ENCODE data around the gene SLX4IP. TPM values are rescaled to one million over a fixed set of nuclear protein-coding genes. Genes with fewer than 3 reads are reported as not detected.

The SLX4IP gene
- total and polyA plus RNA-seq, 2 donors (not counting 3 experiments of a cell fraction or from before 2014, with no cell fraction given), result 1.9 to 4.5 TPM

- intact Hi-C loops (cut with micrococcal nuclease) (no loop called here), dilution Hi-C loops (cut with MboI; ENCODE audit: extremely low pct_ligation_motif_present, low sequenced_read_pairs) (no loop called here)
- H3K4me1 ChIP-seq (ENCODE audit: control insufficient read depth, extremely low read depth, insufficient read depth, low read length), result no peaks in the 10 kb centered on the region
- FAIRE-seq, result no peak
- H2AFZ ChIP-seq (ENCODE audit: low read depth, low read length), result no peak overlapping the region
- no peaks in the 10 kb centered on the region for H3K79me2 ChIP-seq (ENCODE audit: control insufficient read depth, insufficient read depth, low read length)
- no TSS peak for BruUV-seq (replicated peaks)
- no peak for DNase-seq (ENCODE audit: low read depth, low spot score)
- H3K27me3 ChIP-seq (ENCODE audit: control insufficient read depth in 2 of 2, insufficient read depth in 2 of 2, low read length in 2 of 2), result no peaks in the 10 kb centered on the region
- no peak overlapping the region for H3K4me3 ChIP-seq (replicated peaks in 1 of 3; ENCODE audit: insufficient read depth in 1 of 3, low read depth in 1 of 3, low read length in 3 of 3)
- no peaks in the 10 kb centered on the region for H4K20me1 ChIP-seq (replicated peaks; ENCODE audit: control insufficient read depth, extremely low read depth, insufficient read depth, low read length)
- H3K9me1 ChIP-seq (replicated peaks; ENCODE audit: control insufficient read depth, extremely low read depth, insufficient read depth, low read length), result no peaks in the 10 kb centered on the region
- H3K36me3 ChIP-seq (ENCODE audit: control insufficient read depth in 2 of 2, extremely low read depth in 1 of 2, insufficient read depth in 2 of 2, low read length in 2 of 2), result peaks cover 2 to 8% of the 10 kb centered on the region in 2 experiments
- no peaks in the 10 kb centered on the region for H3K9me3 ChIP-seq (replicated peaks; ENCODE audit: control insufficient read depth, insufficient read depth, low read length)
- no peak overlapping the region for H3K9ac ChIP-seq (replicated peaks; ENCODE audit: extremely low read depth, insufficient read depth, low read length)
- H3K27ac ChIP-seq (ENCODE audit: insufficient read depth, low read depth, low read length), result no peak overlapping the region
- ChIA-PET CTCF (interaction anchor here (1.0 to 2.9 kb wide), 3 partner anchors 10 to 41 kb away, joined by 3 to 8 read pairs (median 3); no protein-coding TSS in a partner anchor), POLR2A (no interaction called here)
- no peak overlapping the region for H3K4me2 ChIP-seq (ENCODE audit: insufficient read depth, low read length)
- no peak for TF ChIP-seq FOS (IDR thresholded peaks at IDR 0.05; ENCODE audit: borderline replicate concordance, insufficient read depth, low read length)
- TF ChIP-seq POLR2AphosphoS5 (IDR thresholded peaks at IDR 0.05; ENCODE audit: insufficient read depth, low read depth, low read length), result no peak
- TF ChIP-seq POLR2A (IDR thresholded peaks at IDR 0.05; ENCODE audit: low read depth, low read length), result no peak
- no peak for TF ChIP-seq MAX (IDR thresholded peaks at IDR 0.05; ENCODE audit: insufficient read depth, insufficient read length)
- no peak for TF ChIP-seq GATA2 (IDR thresholded peaks at IDR 0.05; ENCODE audit: insufficient read depth, insufficient read length, low read depth, low read length)
- no peak for TF ChIP-seq JUN (IDR thresholded peaks at IDR 0.05; ENCODE audit: borderline replicate concordance, insufficient read depth, insufficient read length, low read depth)
- no peak for TF ChIP-seq MYC (IDR thresholded peaks at IDR 0.05; ENCODE audit: low read depth, low read length)
These were observed 26.8 kb upstream of the SLX4IP start for GRCh38 chr20:10408108-10408813.

- TF ChIP-seq MAX (IDR thresholded peaks at IDR 0.05; ENCODE audit: insufficient read depth, insufficient read length) (no peak), FOS (IDR thresholded peaks at IDR 0.05; ENCODE audit: borderline replicate concordance, insufficient read depth, low read length) (no peak), JUN (IDR thresholded peaks at IDR 0.05; ENCODE audit: borderline replicate concordance, insufficient read depth, insufficient read length, low read depth) (no peak), MYC (IDR thresholded peaks at IDR 0.05; ENCODE audit: low read depth, low read length) (no peak), GATA2 (IDR thresholded peaks at IDR 0.05; ENCODE audit: insufficient read depth, insufficient read length, low read depth, low read length) (no peak), POLR2AphosphoS5 (IDR thresholded peaks at IDR 0.05; ENCODE audit: insufficient read depth, low read depth, low read length) (no peak), EZH2 (IDR thresholded peaks at IDR 0.05; ENCODE audit: borderline replicate concordance, low read depth, low read length, severe bottlenecking) (no peak), CTCF (IDR thresholded peaks at IDR 0.05; ENCODE audit: extremely low read depth in 1 of 2, insufficient read depth in 1 of 2, low read depth in 1 of 2, low read length in 2 of 2) (no peak), POLR2A (IDR thresholded peaks at IDR 0.05; ENCODE audit: low read depth, low read length) (no peak)
- H3K9me1 ChIP-seq (replicated peaks; ENCODE audit: control insufficient read depth, extremely low read depth, insufficient read depth, low read length), result no peaks in the 10 kb centered on the region
- H3K27ac ChIP-seq (ENCODE audit: insufficient read depth, low read depth, low read length), result no peak overlapping the region
- H3K79me2 ChIP-seq (ENCODE audit: control insufficient read depth, insufficient read depth, low read length), result peaks cover 3% of the 10 kb centered on the region
- no peak overlapping the region for H3K9ac ChIP-seq (replicated peaks; ENCODE audit: extremely low read depth, insufficient read depth, low read length)
- no peak overlapping the region for H3K4me3 ChIP-seq (replicated peaks in 1 of 3; ENCODE audit: insufficient read depth in 1 of 3, low read depth in 1 of 3, low read length in 3 of 3)
- no peak for DNase-seq (ENCODE audit: low read depth, low spot score)
- BruUV-seq (replicated peaks), result no TSS peak
- no peak overlapping the region for H3K4me2 ChIP-seq (ENCODE audit: insufficient read depth, low read length)
- H3K4me1 ChIP-seq (ENCODE audit: control insufficient read depth, extremely low read depth, insufficient read depth, low read length), result peaks cover 20% of the 10 kb centered on the region
- ChIA-PET POLR2A (no interaction called here), CTCF (interaction anchor here (0.9 to 1.4 kb wide), 2 partner anchors 52 to 321 kb away, joined by 3 read pairs; no protein-coding TSS in a partner anchor)
- no peaks in the 10 kb centered on the region for H3K27me3 ChIP-seq (ENCODE audit: control insufficient read depth in 2 of 2, insufficient read depth in 2 of 2, low read length in 2 of 2)
- no peak for FAIRE-seq
- no peaks in the 10 kb centered on the region for H3K9me3 ChIP-seq (replicated peaks; ENCODE audit: control insufficient read depth, insufficient read depth, low read length)
- peaks cover 0 to 2% of the 10 kb centered on the region in 2 experiments for H3K36me3 ChIP-seq (ENCODE audit: control insufficient read depth in 2 of 2, extremely low read depth in 1 of 2, insufficient read depth in 2 of 2, low read length in 2 of 2)
- no peaks in the 10 kb centered on the region for H4K20me1 ChIP-seq (replicated peaks; ENCODE audit: control insufficient read depth, extremely low read depth, insufficient read depth, low read length)
- H2AFZ ChIP-seq (ENCODE audit: low read depth, low read length), result no peak overlapping the region
- intact Hi-C loops (cut with micrococcal nuclease), result no loop called here
- dilution Hi-C loops (cut with MboI; ENCODE audit: extremely low pct_ligation_motif_present, low sequenced_read_pairs), result no loop called here
These were observed 23.4 kb upstream of the SLX4IP start for GRCh38 chr20:10411673-10412072.
